GM18498 (cell line): ENCODE measurements around the gene FARP1.

Source experiments
- ATAC-seq: cut with Tn5 transposase; IDR thresholded peaks from one replicate; pipeline ENCODE4 v1.9.1; 2021; ENCODE audit warnings: mild to moderate bottlenecking, moderate library complexity; ENCODE audit not compliant: unreplicated experiment

Gene FARP1

GRCh38 chr13:98299966-98300350 lies 157.1 kb downstream of the FARP1 start:
- no peak for ATAC-seq

DNA sequence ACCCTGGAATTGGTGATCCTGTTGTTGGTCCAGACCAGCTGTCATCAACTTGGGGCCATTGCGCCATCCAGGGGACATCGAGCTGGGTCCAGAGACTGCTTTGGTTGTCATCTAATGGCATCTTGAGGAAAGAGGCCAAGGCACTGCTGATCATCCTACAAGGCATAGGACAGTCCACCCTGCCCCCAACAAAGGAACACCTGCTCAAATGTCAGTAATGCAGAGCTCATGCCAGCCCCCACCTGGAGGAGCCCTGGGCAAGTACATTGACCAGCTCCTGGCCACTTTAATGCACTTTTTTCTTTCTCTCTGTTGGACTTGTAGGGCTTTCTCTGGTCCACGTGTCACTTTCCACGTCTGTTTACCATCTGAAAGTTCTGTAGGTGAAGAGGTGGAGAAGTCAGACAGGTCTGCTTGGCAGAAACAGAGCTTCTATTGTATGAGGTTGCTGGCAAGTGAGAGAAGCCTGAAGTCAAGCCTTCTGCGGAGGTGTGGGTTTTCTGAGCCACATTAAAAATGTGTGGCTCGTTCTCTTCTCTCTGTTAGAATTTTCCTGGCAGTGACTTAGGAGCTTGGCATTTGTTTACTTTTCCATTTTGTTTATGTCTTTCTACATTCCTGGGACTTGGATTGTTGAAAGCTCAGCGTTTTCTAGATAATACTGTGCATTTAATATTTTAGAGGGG lies 158.2 kb downstream of the FARP1 start:
- no peak for ATAC-seq

DNA sequence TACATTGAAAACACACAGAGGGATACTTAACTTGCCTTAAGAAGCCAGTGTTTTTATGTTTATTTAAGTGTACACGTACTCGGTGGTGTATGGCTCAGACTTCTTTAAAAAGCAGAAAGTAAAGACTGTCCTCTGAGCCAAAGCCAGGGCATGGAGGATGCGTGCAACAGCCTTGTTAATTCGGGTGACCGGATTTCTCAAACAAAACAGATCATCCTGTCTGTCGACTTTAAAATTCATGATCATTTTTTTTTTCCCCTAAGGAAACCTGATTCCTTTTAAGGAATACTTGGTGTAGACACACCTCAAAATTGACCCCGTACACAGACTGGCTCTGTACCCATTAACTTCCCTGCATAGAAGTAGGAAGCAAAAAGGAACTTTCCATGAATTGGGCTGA lies 158.8 kb downstream of the FARP1 start:
- no peak for ATAC-seq

DNA sequence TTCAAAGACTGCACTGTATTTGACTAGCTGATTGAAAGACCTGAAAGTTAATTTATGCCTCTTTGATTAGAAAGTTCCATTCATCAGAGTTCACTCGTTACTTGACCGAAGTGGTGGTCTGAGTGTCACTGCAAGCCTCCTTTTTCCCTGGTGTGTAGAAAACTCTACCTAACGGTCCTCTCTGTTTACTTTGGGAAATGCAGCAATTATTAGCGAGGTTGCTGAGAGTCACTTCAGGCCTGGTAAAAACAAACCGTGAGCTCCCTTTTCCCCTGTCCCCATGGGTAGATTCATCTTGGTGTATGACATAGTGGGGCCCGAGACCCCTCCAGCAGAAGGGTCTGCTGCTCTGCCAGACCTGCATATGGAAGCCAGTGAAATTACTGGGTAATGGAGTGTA lies 161.0 kb downstream of the FARP1 start:
- no peak for ATAC-seq

- ATAC-seq, result no peak
Measured at GRCh38 chr13:98305670-98306069, 162.8 kb downstream of the FARP1 start.

DNA sequence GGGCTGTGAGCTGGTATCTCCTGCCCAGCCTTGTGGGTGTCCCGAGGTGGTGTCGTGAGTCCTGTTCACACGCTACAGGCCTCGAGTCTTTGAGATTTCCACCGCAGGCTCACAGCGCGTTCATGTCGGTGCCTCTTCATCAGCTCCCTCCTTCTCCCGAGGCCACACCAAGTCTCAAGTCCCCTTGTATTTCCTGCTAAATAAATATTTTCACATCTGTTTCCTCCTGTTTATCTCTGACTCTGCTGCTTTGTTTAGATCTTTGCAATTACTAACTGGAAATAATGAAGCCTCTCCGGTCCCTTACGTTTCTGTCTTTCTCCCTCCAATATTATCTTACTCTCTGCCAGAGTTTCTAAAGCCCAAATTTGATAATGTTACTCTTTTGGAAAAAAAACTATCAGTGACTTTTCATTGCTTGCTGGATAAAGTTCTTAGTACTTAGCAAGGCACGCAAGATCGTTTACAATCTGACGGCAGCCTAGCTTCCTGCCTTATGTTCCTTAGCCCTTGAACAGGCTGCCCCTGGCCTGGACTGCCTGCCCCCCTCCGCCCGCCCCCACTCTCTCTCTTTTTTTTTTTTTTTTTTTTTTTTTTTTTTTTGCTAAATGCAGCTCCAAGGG lies 164.7 kb downstream of the FARP1 start:
- ATAC-seq, result no peak

DNA sequence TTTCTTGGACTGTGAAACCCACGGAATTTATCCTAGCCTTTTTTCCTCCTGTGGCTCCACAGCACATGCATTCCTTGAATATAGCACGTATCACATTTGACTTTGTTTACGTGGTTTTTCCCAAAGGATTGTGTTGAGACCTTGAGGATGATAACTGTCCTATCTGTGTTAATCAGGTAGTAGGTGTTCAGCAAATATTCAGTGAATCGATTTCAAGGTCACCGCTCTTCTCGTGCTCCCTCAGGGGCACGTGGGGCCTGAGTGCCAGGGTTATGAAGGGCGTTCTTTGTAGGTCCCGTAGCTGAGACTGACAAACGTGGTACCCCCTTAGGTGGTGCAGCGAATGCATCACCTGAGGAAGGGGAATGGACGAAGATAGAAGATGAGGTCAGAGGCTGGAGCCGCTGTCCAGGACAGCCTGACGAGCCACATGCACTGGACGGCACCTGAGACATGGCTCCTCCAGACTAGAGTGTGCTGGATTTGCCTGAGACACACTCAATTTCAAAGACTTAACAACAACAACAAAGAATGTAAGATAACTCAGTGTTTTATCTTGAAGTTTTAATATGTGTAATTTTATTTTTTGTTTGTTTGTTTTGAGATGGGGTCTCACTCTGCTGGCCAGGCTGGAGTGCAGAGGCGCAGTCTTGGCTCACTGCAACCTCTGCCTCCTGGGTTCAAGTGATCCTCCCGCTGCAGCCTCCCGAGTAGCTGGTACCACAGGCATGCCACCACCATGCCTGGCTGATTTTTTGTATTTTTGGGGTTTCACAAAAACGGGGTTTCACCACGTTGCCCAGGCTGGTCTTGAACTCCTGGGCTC lies 165.4 kb downstream of the FARP1 start:
- ATAC-seq, result no peak

DNA sequence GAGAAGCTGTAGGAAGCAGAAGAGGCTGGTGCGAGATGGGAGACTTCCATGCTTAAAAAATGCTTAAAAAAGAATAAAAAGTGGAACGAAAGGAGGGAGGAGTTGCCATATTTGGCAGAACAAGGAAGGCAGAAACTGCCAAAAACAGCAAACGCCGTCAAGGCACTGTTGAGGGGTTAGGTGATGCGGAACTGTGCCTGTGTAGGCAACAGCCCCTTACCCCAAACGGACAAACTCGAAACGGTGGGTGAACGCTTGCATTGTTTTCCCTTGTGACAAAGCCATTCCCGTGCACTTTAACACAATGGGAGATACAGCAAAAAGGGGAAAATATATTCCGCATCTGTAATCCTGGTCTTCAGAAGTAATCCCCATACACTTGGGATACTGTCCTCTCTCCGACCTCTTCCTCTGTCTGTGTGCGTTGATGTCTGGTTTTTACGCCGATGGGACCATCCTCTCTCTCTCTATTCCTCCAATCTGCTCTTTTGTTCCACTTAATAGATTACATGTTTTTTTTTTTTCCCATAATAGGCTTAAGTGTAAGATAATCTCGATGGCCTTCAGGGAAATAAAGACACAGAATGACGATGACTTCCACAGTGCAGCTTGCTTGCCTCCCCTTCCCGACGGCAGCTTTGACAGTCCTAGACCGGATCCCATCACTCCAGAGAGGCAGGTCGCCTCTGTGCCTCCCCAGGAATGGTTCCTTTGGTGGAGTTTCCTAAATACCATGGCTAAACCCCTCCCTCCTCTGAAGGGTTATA lies 166.9 kb downstream of the FARP1 start:
- ATAC-seq, result no peak

GRCh38 chr13:98310485-98311199 lies 167.7 kb downstream of the FARP1 start:
- no peak for ATAC-seq

DNA sequence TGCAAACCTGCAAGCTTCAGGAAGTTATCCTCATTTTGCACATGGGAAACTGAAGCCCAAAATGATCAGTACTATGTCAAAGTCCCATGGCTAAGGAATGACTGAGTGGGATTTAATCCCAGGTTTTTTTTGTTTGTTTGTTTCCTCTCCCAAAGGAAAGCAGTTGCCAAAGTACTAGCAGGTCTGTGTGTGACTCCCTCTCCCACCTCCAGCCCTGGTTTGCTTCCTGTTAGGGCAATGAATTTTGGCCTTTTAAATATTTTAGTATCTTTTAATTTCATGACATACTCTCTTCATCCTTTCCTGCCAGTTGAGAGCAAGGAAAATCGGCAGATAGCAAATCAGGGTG lies 168.3 kb downstream of the FARP1 start:
- ATAC-seq, result no peak

- no peak for ATAC-seq
Measured at GRCh38 chr13:98312606-98313005, 169.7 kb downstream of the FARP1 start.

- ATAC-seq, result no peak
Measured at GRCh38 chr13:98313023-98313921, 170.4 kb downstream of the FARP1 start.

DNA sequence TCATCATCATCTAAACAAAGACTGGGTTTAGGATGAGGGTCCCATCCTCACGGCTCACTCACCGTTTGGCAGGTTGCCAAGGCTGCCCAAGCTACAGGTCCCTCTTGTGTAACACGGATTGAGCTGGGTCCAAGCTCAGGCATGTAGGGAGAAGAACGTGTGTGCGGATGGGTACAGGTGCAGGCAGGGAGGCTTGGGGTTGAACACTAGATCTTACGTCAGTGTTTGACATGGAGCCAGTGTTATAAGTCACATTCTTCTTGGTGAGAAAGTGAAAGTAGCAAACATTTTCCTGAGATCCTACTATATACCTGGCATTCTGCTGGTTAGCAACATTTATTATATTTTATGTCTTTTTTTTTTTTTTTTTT lies 171.0 kb downstream of the FARP1 start:
- no peak for ATAC-seq

GRCh38 chr13:98315466-98315865 lies 172.6 kb downstream of the FARP1 start:
- ATAC-seq, result no peak

DNA sequence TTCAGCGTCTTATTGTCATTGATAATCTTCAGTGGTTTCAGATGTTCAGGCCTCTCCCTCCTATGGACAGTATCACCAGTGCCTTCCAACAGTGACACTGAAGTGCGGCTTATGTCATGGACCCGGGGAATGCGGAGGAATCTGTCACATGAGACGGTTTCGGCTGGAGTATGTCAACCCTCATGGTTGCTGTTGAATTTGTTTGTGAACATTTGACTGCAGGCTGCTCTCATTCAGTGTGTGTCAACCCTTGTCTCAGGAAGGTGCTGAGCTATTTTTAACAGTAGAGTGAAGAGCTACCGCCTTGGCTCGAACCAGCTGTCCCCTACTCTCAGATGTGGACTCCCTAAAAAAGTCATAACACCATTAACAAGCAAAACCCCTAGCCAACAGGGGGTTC lies 173.0 kb downstream of the FARP1 start:
- ATAC-seq, result no peak

GRCh38 chr13:98317573-98318171 lies 174.8 kb downstream of the FARP1 start:
- ATAC-seq, result no peak

DNA sequence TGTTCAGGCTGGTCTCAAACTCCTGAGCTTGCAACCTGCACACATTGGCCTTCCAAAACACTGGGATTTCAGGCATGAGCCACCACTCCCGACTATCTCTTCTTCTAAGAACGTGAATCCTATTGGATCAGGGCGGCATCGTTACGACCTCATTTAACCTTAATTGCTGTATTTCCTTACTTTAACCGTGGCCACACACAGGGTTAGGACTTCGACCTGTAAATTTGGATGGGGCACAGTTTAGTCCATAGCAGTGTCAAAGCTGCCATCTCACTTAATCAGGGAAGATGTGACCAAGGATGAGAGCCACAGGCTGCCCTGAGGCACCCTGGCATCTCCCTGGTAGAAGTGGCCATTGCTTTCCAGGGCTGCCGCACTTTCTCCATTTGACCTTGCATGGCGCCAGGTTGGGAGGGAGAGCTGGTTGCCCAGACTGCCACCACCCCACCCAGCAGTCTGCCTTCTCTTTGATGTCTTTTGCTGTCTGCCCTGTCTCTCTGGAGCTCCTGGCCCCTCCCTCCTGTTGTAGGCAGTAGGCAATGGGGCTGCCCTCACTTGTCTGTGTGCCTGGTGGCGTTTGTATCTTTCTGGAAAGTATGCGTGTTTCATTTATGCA lies 175.5 kb downstream of the FARP1 start:
- no peak for ATAC-seq

DNA sequence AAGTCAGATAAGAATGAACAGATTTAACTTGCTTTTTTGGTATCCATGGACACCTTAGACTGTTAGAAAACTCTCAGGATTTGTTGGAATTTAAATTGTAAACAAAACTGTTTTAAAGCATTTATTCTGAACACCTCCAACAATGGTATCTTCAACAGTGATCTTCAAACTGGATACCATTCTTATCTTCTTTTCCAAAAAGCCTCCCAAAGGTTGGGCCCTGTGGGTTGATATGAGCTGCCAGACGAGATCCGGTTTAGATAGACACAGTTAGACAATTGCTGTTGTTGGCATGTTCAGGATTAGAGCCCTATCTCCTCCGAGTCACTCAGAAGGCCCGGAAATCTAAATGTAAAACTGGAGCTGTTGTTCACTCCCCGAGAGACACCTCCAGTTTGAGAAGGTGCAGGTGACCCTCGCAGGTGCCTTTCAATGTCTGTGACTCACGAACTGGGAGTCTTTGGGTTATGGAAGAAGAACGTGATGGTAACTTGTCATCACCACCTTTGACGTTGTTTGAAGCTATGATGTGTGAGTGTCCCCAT lies 177.7 kb downstream of the FARP1 start:
- no peak for ATAC-seq

DNA sequence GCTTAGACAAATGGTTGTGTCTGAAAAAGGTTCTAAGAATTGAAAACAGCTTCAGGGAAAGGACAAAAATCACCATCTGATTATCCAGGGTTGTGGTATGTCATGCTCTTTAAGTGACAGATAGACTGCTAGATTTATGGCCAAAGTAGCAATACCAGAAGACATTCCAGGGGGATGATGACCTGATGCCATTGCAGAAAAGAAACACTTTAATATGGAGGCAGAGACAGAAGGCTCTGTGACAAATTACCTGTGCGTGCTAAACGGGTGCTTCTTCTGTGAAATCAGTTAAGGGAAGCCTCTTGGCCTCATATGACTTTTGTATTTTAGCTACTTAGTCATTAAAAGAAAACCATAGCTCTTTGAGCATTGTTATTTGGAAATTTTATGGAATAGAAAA lies 178.5 kb downstream of the FARP1 start:
- no peak for ATAC-seq
